H1 (cell line): ENCODE measurements around the gene HTR3E. TPM values are rescaled to one million over a fixed set of nuclear protein-coding genes. Genes with fewer than 3 reads are reported as not detected.

Experiments used
- polyA plus RNA-seq, 7 experiments: library from polyadenylated mRNA; depleted of rRNA in 3 of 7; stranded (reverse) in 5 of 7; unstranded in 2 of 7; fragments of >200 nt in 5 of 7; fragments of 200-250 nt in 2 of 7; gene quantifications; 1 replicate in 5 of 7; 2 replicates in 1 of 7; 4 replicates in 1 of 7; pipeline versions ENCODE4 v1.2.1 to v1.2.3, GENCODE V29; 2011 to 2013; ENCODE audit warnings: missing spikeins in 2 of 7, mixed read lengths in 2 of 7
- total RNA-seq: library from RNA; stranded (reverse); fragmentation: NEBNext Ultra II Directional; extraction: Animal tissue kit (Norgen Biotek cat#: 25700); gene quantifications from 2 replicates; pipeline ENCODE4 v1.2.1, GENCODE V29; 2021
- TF ChIP-seq, protein P1 (sequence below), 3 experiments: IDR thresholded peaks; 1 replicate in 2 of 3; 2 replicates in 1 of 3; pipeline versions ENCODE4 v1.5.1 to v1.6.1; 2011; ENCODE audit warnings: low read length in 3 of 3, mild to moderate bottlenecking in 3 of 3, inconsistent platforms in 2 of 3, low read depth in 1 of 3, moderate library complexity in 1 of 3; ENCODE audit not compliant: insufficient read depth in 1 of 3; ENCODE audit errors: control extremely low read depth in 1 of 3

Gene HTR3E
- total and polyA plus RNA-seq, 2 of the 8 experiments (the other 6 are each of a cell fraction or from before 2014, with no cell fraction given), result not detected

GRCh38 chr3:184066211-184066610 is 30.7 kb upstream of the HTR3E start (continued):
- TF ChIP-seq, protein P1, sequence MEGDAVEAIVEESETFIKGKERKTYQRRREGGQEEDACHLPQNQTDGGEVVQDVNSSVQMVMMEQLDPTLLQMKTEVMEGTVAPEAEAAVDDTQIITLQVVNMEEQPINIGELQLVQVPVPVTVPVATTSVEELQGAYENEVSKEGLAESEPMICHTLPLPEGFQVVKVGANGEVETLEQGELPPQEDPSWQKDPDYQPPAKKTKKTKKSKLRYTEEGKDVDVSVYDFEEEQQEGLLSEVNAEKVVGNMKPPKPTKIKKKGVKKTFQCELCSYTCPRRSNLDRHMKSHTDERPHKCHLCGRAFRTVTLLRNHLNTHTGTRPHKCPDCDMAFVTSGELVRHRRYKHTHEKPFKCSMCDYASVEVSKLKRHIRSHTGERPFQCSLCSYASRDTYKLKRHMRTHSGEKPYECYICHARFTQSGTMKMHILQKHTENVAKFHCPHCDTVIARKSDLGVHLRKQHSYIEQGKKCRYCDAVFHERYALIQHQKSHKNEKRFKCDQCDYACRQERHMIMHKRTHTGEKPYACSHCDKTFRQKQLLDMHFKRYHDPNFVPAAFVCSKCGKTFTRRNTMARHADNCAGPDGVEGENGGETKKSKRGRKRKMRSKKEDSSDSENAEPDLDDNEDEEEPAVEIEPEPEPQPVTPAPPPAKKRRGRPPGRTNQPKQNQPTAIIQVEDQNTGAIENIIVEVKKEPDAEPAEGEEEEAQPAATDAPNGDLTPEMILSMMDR (IDR thresholded peaks at IDR 0.05; ENCODE audit: control extremely low read depth in 1 of 3, insufficient read depth in 1 of 3, low read depth in 1 of 3, low read length in 3 of 3), result no peak
